ENCODE results near the gene PSMD13. TPM values are rescaled to one million over a fixed set of nuclear protein-coding genes. Genes with fewer than 3 reads are reported as not detected.

PSMD13 gene
- total RNA-seq, 1 experiment from 2014 or later: 141 TPM

GRCh38 chr11:282630-283360, 46.0 kb downstream of the PSMD13 start:
- no peak overlapping the region for H3K56ac ChIP-seq (ENCODE audit: insufficient read length, low read depth, low read length)
- H3K4me2 ChIP-seq (ENCODE audit: insufficient read depth, insufficient read length, low read length): no peak overlapping the region
- H3K9me3 ChIP-seq (ENCODE audit: control insufficient read depth, low read depth, low read length): no peaks in the 10 kb centered on the region
- no peaks in the 10 kb centered on the region for H3K79me1 ChIP-seq (ENCODE audit: insufficient read depth, low read depth, low read length, poor library complexity, severe bottlenecking)
- no peaks in the 10 kb centered on the region for H3K23me2 ChIP-seq (ENCODE audit: insufficient read length, low read depth, low read length, poor library complexity, severe bottlenecking)
- no peak overlapping the region for H2BK12ac ChIP-seq (ENCODE audit: insufficient read length, low read depth, low read length)
- H2AK5ac ChIP-seq (ENCODE audit: insufficient read length, low read length): no peak overlapping the region
- Mint-ChIP-seq H3K9me3 (peaks cover 0 to 2% of the 10 kb centered on the region in 2 experiments; a peak in 1 of 5 replicates), H3K27ac (peak overlapping the region; percentile 25 to 61 (median 32); a peak in 4 of 7 replicates), H3K4me1 (peaks cover 25 to 32% of the 10 kb centered on the region in 2 experiments), H3K27me3 (ENCODE audit: low read depth) (peaks cover 7% of the 10 kb centered on the region), H3K36me3 (ENCODE audit: insufficient read depth in 1 of 3, low read depth in 3 of 3) (no peaks in the 10 kb centered on the region; a peak in 2 of 7 replicates), H3K4me3 (no peak overlapping the region; a peak in 1 of 5 replicates)
- no peak overlapping the region for H2BK5ac ChIP-seq (ENCODE audit: insufficient read length, low read length)
- H3K14ac ChIP-seq (ENCODE audit: insufficient read depth, low read length): no peak overlapping the region
- H3K79me2 ChIP-seq (ENCODE audit: insufficient read depth, low read length): no peaks in the 10 kb centered on the region
- no peak overlapping the region for H4K91ac ChIP-seq (ENCODE audit: insufficient read length, low read depth, low read length)
- no peak overlapping the region for H2BK20ac ChIP-seq (ENCODE audit: low read depth, low read length, poor library complexity, severe bottlenecking)
- H3K4me1 ChIP-seq (ENCODE audit: insufficient read depth, low read length): no peaks in the 10 kb centered on the region
- no CpG with 5 or more reads among the region's 13 CpGs for WGBS (ENCODE audit: extremely low coverage, insufficient read length, low lambda C conversion rate)
- no peak overlapping the region for H3K9ac ChIP-seq (ENCODE audit: extremely low read depth, insufficient read length, low read length)
- H3K18ac ChIP-seq (ENCODE audit: insufficient read length, low read depth, low read length): no peak overlapping the region
- H3K27ac ChIP-seq (ENCODE audit: insufficient read length, low read depth, low read length): no peak overlapping the region
- H2BK120ac ChIP-seq (ENCODE audit: low read depth, low read length, poor library complexity, severe bottlenecking): no peak overlapping the region
- H4K20me1 ChIP-seq (ENCODE audit: control insufficient read depth, insufficient read depth, insufficient read length): no peaks in the 10 kb centered on the region
- TF ChIP-seq CTCF (conservative IDR thresholded peaks at IDR 0.05): no peak
- no peak overlapping the region for H2BK15ac ChIP-seq (ENCODE audit: low read depth, low read length)
- peaks cover 2% of the 10 kb centered on the region; the same call in 1 of the 2 replicates for H3K27me3 ChIP-seq (ENCODE audit: insufficient read depth, low read length)
- H4K8ac ChIP-seq (replicated peaks; ENCODE audit: insufficient read length, low read depth, low read length): no peak overlapping the region
- DNase-seq: no peak
- no peak overlapping the region for H3T11ph ChIP-seq (ENCODE audit: low read length)
- H3K4ac ChIP-seq (ENCODE audit: low read depth, low read length): no peak overlapping the region
- H4K5ac ChIP-seq (ENCODE audit: insufficient read length, low read depth, low read length): no peak overlapping the region
- H2AFZ ChIP-seq (ENCODE audit: low read length): no peak overlapping the region
- H3K23ac ChIP-seq (ENCODE audit: insufficient read length, low read depth, low read length): no peak overlapping the region

Measured in H9 (cell line).